Measurements from ENCODE around the gene IFNA5.

IFNA5 gene

DNA sequence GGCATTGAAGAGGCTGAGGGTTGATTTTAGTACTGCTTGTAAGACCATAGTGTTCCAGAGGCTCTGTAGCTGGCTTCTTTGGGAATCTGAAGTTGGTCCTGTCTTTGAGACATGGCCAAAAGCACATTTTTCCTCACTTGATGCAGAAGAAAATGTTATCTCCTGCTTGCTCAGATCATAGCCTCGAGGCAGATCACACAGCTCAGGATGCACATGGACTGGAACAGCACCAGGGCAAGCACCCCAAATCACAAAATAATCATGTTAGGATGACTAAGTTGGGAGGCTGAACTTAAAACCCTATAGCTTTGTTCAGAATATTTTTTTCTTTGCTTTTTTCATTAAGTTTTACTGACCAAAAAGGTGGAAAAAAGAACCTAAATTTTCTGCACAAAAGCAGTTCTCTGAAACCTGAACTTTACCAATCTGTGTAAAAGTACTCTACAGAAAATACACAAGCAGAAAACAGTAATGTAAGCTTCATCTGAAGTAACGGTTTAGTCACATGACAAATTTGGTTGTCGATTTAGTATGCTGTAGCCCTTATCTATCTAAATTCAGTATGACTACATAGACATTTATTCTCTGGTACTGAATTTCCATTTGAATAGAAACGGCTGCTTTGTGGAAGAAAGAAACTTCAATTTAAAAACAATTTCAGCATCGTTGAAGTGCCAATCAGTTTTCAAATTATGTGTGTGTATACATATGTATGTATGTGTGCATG is 26.7 kb upstream of the IFNA5 start:
- H3K27ac ChIP-seq: no peak overlapping the region
- no peak for TF ChIP-seq CTCF (conservative IDR thresholded peaks at IDR 0.05)

GRCh38 chr9:21326526-21327139 is 21.5 kb upstream of the IFNA5 start:
- peak; percentile 94 for TF ChIP-seq CTCF (conservative IDR thresholded peaks at IDR 0.05)
- H3K27ac ChIP-seq: no peak overlapping the region

DNA sequence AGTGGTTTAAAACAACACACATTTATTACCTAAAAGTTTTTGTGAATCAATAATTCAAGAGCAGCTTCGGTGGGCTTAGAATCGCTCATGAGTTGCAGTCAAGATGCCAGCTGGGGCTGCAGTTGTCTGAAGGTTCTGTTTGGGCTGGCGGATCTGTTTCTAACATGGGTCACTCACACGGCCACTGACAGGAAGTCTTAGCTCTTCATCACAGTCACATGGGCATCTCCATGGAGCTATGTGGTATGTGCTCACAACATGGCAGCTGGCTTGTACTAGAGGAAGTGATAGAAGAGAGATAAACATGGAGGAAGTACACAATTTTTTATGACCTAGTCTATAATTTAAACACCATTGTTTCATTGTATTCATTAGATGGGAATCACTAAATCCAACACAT is 18.9 kb upstream of the IFNA5 start:
- H3K27ac ChIP-seq: no peak overlapping the region
- no peak for TF ChIP-seq CTCF (conservative IDR thresholded peaks at IDR 0.05)

DNA sequence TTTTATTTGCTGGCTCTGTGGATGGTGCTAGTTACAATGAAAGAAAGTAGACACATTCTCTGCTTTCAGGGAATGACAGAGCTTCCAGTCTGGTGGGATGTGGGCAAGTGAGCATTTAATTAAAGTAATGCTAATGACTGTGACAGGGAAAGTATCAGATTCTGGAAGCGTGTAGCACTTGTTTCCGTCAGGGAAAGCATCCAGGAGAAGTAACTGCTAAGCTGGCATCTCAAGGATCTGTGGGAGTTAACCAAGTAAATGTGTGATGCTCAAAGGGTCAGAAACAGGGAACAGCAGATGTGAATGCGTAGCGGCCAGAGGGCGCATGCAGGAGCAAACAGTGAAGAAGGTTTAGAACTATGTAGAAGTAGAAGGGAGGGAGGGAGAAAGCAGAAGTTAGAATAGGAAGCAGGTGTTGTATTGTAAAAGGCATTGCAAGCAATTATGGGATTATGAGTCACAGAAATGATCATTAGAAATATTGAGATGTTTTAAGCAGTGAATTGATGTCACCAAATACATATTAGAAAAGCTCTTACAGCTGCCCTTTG is 17.9 kb upstream of the IFNA5 start:
- TF ChIP-seq CTCF (conservative IDR thresholded peaks at IDR 0.05): no peak
- no peak overlapping the region for H3K27ac ChIP-seq

DNA sequence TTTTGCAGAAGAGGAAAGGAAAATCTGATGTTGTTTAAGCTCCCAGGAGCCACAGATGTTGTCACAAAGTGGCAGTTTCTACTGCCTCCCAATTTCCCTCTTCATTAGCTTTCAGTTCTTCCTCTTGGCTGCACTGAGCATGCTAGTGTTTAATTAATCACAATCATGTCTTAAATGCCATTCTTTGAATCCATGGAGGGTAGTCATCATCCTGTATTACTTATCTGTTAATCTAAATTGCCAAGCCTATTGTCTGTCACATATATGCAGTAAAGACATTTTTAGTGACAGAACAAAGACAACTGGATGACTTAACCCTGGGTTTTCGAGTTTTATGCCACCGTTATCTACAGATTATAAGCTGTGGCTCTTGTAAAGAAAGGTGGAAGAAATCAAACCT is 15.4 kb upstream of the IFNA5 start:
- no peak overlapping the region for H3K27ac ChIP-seq
- no peak for TF ChIP-seq CTCF (conservative IDR thresholded peaks at IDR 0.05)

DNA sequence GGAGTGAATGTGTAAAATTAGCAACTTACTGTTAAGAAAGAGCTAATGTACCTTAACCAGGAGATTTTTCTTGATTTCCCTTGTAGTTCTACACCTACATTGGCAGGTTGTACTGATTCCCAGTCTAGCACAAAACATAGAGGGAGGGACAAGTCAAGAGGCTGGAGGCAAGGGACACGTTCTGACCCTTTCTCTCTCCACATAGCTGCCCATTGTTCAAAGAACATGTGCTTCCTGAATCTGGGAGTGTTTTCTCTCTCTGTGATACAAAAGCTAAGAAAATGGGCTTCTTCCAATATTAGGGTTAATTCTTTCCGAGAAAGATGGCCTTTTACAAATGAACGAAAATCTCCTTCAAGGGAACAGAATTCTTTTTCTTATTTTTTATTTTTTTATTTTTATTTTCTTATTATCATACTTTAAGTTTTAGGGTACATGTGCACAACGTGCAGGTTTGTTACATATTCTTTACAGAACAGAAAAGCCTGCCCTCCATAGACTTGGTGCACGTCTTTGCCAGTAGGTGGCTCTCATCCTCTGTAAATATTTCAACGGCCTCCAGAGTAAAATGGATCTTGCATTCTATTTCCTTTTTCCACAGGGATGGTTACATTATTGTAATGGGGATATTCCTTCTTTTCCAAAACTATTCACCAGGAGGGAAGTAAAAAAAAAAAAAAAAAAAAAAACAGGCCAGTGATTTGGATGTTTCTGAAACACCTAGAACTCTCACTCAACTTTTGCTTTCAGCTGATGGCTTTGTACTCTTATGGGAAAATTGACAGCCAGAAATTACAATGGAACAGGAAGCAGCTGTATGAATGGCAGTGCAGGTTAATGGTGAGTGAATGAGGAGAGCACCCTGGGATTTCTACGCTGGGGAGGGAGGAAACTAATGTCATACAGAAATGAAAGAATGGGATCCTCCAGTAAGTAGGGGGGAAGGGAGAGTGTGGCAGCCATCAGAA is 13.1 kb upstream of the IFNA5 start:
- TF ChIP-seq CTCF (conservative IDR thresholded peaks at IDR 0.05): peak; percentile 92
- no peak overlapping the region for H3K27ac ChIP-seq

- H3K27ac ChIP-seq: peak overlapping the region; percentile 44
- no peak for TF ChIP-seq CTCF (conservative IDR thresholded peaks at IDR 0.05)
These were observed 11.7 kb upstream of the IFNA5 start for GRCh38 chr9:21316860-21317259.
